GM18520 (cell line): ENCODE measurements around the gene DUS3L.

ENCODE experiments used
- ATAC-seq: cut with Tn5 transposase; IDR thresholded peaks from one replicate; pipeline ENCODE4 v1.9.1; 2021; ENCODE audit not compliant: unreplicated experiment

Gene DUS3L

GRCh38 chr19:5823579-5824281, 32.8 kb upstream of the DUS3L start:
- ATAC-seq: no peak

GRCh38 chr19:5822181-5822844, 31.4 kb upstream of the DUS3L start:
- ATAC-seq: no peak

GRCh38 chr19:5821521-5822180, 30.7 kb upstream of the DUS3L start:
- no peak for ATAC-seq

- no peak for ATAC-seq
These were observed 29.8 kb upstream of the DUS3L start for GRCh38 chr19:5820785-5821184.

- no peak for ATAC-seq
These were observed 27.6 kb upstream of the DUS3L start for GRCh38 chr19:5818594-5818993.

GRCh38 chr19:5817218-5817617, 26.3 kb upstream of the DUS3L start:
- no peak for ATAC-seq

GRCh38 chr19:5814852-5815246, 23.9 kb upstream of the DUS3L start:
- no peak for ATAC-seq

GRCh38 chr19:5814123-5814851, 23.3 kb upstream of the DUS3L start:
- ATAC-seq: no peak

- no peak for ATAC-seq
These were observed 20.2 kb upstream of the DUS3L start for GRCh38 chr19:5811117-5811516.

GRCh38 chr19:5809469-5809868, 18.5 kb upstream of the DUS3L start:
- ATAC-seq: no peak

- ATAC-seq: no peak
These were observed 18.1 kb upstream of the DUS3L start for GRCh38 chr19:5809053-5809452.

- ATAC-seq: no peak
These were observed 17.3 kb upstream of the DUS3L start for GRCh38 chr19:5808120-5808816.

GRCh38 chr19:5806905-5807304, 15.9 kb upstream of the DUS3L start:
- ATAC-seq: no peak

- ATAC-seq: no peak
These were observed 15.1 kb upstream of the DUS3L start for GRCh38 chr19:5806133-5806489.

GRCh38 chr19:5805462-5806132, 14.6 kb upstream of the DUS3L start:
- no peak for ATAC-seq

GRCh38 chr19:5804516-5805461, 13.8 kb upstream of the DUS3L start, which contains the start of gene NRTN:
Gene NRTN (plus strand): TSS chr19:5805067. CDS start chr19:5824166, 19,099 bp downstream.
- no peak for ATAC-seq

GRCh38 chr19:5803752-5804515, 13.0 kb upstream of the DUS3L start:
- ATAC-seq: no peak

GRCh38 chr19:5803441-5803751, 12.4 kb upstream of the DUS3L start:
- no peak for ATAC-seq
